GM19240 (cell line): ENCODE measurements around the gene ITGAD.

Experiments
- DNase-seq: peaks from one replicate; pipeline ENCODE4 v3.0.0; 2011; ENCODE audit warnings: low spot score; ENCODE audit not compliant: insufficient read length

The ITGAD gene

DNA sequence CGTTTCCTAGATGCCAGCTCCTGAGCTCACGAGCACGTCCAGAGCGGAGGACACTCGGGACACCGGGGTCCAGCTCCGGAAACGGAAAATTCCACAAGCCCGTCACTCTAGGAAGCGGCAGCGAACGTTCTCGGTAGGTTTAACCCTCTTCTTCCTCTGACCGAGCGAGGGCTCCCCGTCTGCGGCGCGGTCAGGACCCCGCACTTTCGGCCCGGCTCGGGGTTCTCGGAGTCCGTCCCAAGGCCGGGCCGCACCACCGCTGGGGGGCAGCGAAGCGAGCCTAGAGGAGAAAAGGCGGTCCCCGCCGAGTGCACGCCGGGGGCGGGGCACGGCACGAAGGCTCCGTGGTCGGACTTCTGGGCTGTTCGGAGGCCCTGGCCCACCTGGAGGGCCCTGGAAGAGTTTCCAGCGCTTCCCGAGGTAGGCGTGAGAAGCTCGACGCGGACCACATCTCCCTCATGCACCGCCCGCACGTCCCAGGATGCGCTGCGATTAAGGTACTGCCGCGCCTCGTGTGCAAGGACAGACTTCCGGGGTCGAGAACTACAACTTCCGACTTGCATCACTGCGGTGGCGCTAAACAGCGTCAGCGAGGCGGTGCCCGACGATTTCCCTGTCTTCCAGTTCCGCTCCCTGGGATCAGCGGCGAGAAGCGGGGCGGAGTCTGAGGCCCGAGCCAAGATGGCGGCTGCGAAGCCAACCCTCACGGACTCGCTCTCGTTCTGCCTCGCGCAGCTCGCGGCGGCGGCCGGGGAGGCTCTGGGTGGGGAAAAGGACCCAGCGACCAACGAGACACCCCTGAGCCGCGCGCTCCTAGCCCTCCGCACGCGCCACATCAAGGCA lies 65.9 kb downstream of the ITGAD start, which contains the start of gene ARMC5:
Gene ARMC5, plus strand, starts transcription at position 658 of the 843 bp plus-strand sequence. Its CDS starts 24 bp downstream, at position 682.
- peak; percentile 72 for DNase-seq

GRCh38 chr16:31459687-31460581 lies 66.8 kb downstream of the ITGAD start:
- peak; percentile 90 for DNase-seq

- DNase-seq = no peak
Measured at GRCh38 chr16:31460582-31461002, 67.5 kb downstream of the ITGAD start.

DNA sequence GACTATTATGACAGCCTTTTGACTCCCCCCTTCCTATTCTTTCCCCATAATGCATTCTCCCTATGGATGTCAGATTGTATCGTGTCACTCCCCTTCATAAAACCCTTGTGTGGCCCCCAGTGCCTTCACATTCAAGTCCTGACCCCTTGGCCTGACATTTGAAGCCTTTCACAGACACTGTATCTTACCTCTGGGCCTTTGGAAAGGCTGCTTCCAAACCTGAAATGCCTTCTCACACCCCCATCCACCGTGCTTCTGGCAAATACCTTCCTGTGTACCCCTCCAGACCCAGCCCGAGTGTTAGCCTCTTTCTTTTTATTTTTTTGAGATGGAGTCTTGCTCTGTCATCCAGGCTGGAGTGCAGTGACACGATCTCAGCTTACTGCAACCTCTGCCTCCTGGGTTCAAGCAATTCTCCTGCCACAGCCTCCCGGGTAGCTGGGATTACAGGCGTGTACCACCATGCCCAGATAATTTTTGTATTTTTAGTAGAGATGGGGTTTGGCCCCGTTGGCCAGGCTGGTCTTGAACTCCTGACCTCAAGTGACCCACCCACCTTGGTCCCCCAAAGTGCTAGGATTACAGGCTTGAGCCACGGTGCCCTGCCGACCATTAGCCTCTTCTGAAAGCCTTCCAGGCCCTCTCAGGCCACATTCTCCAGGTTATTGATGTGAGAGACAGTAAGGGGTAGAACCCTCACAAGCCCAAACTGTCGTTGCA lies 68.2 kb downstream of the ITGAD start:
- no peak for DNase-seq

GRCh38 chr16:31461921-31462804 lies 69.0 kb downstream of the ITGAD start:
- no peak for DNase-seq

DNA sequence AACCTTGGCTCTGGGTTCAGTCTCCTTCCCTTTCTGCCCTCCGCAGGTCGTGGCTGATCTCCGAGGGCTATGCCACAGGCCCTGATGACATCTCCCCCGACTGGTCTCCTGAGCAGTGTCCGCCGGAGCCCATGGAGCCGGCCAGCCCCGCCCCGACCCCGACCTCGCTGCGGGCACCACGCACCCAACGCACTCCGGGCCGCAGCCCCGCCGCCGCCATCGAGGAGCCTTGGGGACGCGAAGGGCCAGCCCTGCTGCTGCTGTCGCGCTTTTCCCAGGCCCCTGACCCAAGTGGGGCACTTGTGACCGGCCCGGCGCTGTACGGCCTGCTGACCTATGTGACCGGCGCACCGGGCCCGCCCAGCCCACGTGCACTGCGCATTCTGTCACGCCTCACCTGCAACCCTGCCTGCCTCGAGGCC lies 71.2 kb downstream of the ITGAD start:
- DNase-seq = no peak

- no peak for DNase-seq
Measured at GRCh38 chr16:31464781-31465260, 71.7 kb downstream of the ITGAD start.

DNA sequence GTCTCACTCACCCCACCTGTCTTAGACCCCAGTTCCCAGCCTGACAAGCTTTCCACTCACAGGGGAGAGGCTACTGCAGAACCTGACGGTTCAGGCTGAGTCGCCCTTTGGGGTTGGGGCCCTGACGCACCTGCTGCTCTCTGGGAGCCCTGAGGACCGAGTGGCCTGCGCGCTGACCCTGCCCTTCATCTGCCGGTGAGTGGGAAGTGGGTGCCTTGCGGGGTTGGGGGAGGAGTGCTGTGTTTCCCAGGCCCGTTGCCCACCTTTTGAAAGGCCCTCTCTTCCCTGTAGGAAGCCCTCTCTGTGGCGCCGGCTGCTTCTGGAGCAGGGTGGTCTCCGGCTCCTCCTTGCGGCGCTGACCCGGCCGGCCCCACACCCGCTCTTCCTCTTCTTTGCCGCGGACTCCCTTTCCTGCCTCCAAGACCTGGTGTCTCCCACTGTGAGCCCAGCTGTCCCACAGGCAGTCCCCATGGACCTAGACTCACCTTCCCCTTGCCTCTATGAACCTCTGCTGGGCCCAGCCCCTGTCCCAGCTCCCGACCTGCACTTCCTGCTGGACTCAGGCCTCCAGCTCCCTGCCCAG lies 72.7 kb downstream of the ITGAD start:
- DNase-seq = no peak

DNA sequence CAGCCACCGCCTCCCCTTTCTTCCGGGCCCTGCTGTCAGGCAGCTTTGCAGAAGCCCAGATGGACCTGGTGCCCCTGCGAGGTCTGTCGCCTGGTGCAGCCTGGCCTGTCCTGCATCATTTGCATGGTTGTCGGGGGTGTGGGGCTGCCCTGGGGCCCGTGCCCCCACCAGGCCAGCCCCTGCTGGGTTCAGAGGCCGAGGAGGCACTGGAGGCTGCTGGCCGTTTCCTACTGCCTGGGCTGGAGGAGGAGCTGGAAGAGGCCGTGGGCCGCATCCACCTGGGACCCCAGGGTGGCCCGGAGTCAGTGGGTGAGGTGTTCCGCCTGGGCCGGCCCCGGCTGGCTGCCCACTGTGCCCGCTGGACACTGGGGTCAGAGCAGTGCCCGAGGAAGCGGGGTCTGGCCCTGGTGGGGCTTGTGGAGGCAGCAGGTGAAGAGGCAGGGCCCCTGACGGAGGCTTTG lies 73.3 kb downstream of the ITGAD start:
- DNase-seq = no peak

- no peak for DNase-seq
Measured at GRCh38 chr16:31467151-31467773, 74.1 kb downstream of the ITGAD start.

DNA sequence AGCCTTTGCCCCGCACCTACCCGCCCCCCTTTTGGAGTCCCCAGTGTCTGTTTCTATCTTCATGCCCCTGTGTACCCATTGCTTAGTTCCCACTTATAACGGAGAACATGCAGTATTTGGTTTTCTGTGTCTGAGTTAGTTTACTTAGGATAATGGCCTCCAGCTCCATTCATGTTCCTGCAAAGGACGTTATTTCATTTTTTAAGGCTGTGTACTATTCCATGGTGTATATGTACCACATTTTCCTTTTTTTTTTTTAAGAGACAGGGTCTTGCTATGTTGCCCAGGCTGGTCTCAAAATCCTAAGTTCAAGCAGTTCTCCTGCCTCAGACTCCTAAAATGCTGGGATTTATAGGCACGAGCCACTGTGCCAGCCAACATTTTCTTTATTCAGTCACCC lies 74.7 kb downstream of the ITGAD start:
- DNase-seq = no peak

GRCh38 chr16:31470615-31471014 lies 77.5 kb downstream of the ITGAD start:
- no peak for DNase-seq

GRCh38 chr16:31471241-31471874 lies 78.2 kb downstream of the ITGAD start:
- DNase-seq = no peak

GRCh38 chr16:31471875-31472708 lies 79.0 kb downstream of the ITGAD start, which contains the start of gene TGFB1I1:
Gene TGFB1I1, plus strand, starts transcription at chr16:31472152. Its CDS starts 37 bp downstream, at chr16:31472189.
- no peak for DNase-seq

- DNase-seq = no peak
Measured at GRCh38 chr16:31472709-31473203, 79.6 kb downstream of the ITGAD start.

- no peak for DNase-seq
Measured at GRCh38 chr16:31473264-31473984, 80.3 kb downstream of the ITGAD start.

DNA sequence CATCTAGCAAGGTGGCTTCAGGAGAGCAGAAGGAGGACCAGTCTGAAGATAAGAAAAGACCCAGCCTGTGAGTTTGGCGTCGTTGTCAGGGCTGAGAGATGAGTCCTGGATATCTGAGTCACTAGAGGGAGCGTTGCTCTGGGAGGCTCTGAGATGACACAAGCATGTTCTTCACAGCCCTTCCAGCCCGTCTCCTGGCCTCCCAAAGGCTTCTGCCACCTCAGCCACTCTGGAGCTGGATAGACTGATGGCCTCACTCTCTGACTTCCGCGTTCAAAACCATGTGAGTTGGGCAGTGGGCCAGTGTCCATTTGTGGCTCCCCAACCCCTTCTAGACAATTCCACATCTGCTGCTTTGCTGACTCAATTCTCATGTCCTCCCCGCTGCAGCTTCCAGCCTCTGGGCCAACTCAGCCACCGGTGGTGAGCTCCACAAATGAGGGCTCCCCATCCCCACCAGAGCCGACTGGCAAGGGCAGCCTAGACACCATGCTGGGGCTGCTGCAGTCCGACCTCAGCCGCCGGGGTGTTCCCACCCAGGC lies 81.1 kb downstream of the ITGAD start:
- no peak for DNase-seq
